ENCODE results near the gene UNC119B.
A peak's percentile ranks its signal among the peaks of the same experiment; 100 is the strongest.

UNC119B gene

GRCh38 chr12:120688527-120689071, 21.7 kb upstream of the UNC119B start:
- H3K4me3 ChIP-seq (ENCODE audit: low read depth, low read length), result peak overlapping the region; percentile 84
- peak; percentile 56 for DNase-seq (ENCODE audit: low read depth)

GRCh38 chr12:120689397-120690082, 20.7 kb upstream of the UNC119B start:
- peak overlapping the region; percentile 84 for H3K4me3 ChIP-seq (ENCODE audit: low read depth, low read length)
- peak; percentile 56 for DNase-seq (ENCODE audit: low read depth)
- no peak for TF ChIP-seq CTCF (conservative IDR thresholded peaks at IDR 0.05; ENCODE audit: low read depth, low read length)

More at GRCh38 chr12:120688527-120689071, 21.7 kb upstream of the UNC119B start:
- TF ChIP-seq CTCF (conservative IDR thresholded peaks at IDR 0.05; ENCODE audit: low read depth, low read length), result no peak

- DNase-seq (ENCODE audit: low read depth), result no peak
- no peak for TF ChIP-seq CTCF (conservative IDR thresholded peaks at IDR 0.05; ENCODE audit: low read depth, low read length)
- no peak overlapping the region for H3K4me3 ChIP-seq (ENCODE audit: low read depth, low read length)
These were observed 20.2 kb upstream of the UNC119B start for GRCh38 chr12:120690083-120690450.

GRCh38 chr12:120690978-120691377, 19.3 kb upstream of the UNC119B start:
- no peak for DNase-seq (ENCODE audit: low read depth)
- no peak for TF ChIP-seq CTCF (conservative IDR thresholded peaks at IDR 0.05; ENCODE audit: low read depth, low read length)
- no peak overlapping the region for H3K4me3 ChIP-seq (ENCODE audit: low read depth, low read length)

GRCh38 chr12:120692524-120693033, 17.7 kb upstream of the UNC119B start:
- no peak for TF ChIP-seq CTCF (conservative IDR thresholded peaks at IDR 0.05; ENCODE audit: low read depth, low read length)
- peak; percentile 19 for DNase-seq (ENCODE audit: low read depth)
- H3K4me3 ChIP-seq (ENCODE audit: low read depth, low read length), result no peak overlapping the region

GRCh38 chr12:120693848-120694247, 16.4 kb upstream of the UNC119B start:
- no peak for TF ChIP-seq CTCF (conservative IDR thresholded peaks at IDR 0.05; ENCODE audit: low read depth, low read length)
- no peak overlapping the region for H3K4me3 ChIP-seq (ENCODE audit: low read depth, low read length)
- DNase-seq (ENCODE audit: low read depth), result no peak

GRCh38 chr12:120696626-120697025, 13.6 kb upstream of the UNC119B start:
- H3K4me3 ChIP-seq (ENCODE audit: low read depth, low read length), result no peak overlapping the region
- TF ChIP-seq CTCF (conservative IDR thresholded peaks at IDR 0.05; ENCODE audit: low read depth, low read length), result no peak

More at GRCh38 chr12:120696626-120697025, 13.6 kb upstream of the UNC119B start:
- DNase-seq (ENCODE audit: low read depth), result no peak

All from choroid plexus epithelial cell (primary cell).